ENCODE results near the gene COPG1. TPM values are rescaled to one million over a fixed set of nuclear protein-coding genes. Genes with fewer than 3 reads are reported as not detected.
A peak's percentile ranks its signal among the peaks of the same experiment; 100 is the strongest.

Gene COPG1
- total and polyA plus RNA-seq, 4 experiments from 2014 or later: 67.4 to 147 (median 129) TPM

DNA sequence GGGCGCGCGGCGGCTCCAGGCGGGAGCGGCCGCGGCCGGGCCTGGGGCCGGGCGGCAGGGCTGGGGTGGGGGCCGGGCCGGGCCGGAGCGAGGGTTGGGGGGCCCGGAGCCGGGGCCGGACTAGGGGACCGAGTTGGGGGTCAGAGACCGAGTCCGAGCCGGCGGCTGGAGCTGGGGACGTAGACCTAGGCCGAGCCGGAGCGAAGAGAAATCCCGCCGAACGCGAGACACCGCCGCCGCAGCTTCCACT is 66.5 kb downstream of the COPG1 start:
- Histone ChIP-seq H3K9me3 (ENCODE audit: control insufficient read depth in 1 of 2, low read length in 2 of 2) (no peaks in the 10 kb centered on the region), H3K4me3 (ENCODE audit: low read length in 2 of 2) (peak overlapping the region in 1 of 2 donors; percentile 86), H3K27ac (ENCODE audit: low read depth, low read length) (peak overlapping the region; percentile 74), H3K27me3 (ENCODE audit: insufficient read depth, low read length) (no peaks in the 10 kb centered on the region), H3K36me3 (ENCODE audit: insufficient read depth, low read length) (no peaks in the 10 kb centered on the region), H3K4me1 (ENCODE audit: insufficient read depth, low read length) (peaks cover 37% of the 10 kb centered on the region)
- Mint-ChIP-seq H3K4me1 (peaks cover 13 to 32% (median 19%) of the 10 kb centered on the region in 4 donors), H3K27me3 (no peaks in the 10 kb centered on the region), H3K9me3 (peaks cover 0 to 2% (median 0%) of the 10 kb centered on the region in 8 donors), H3K4me3 (peak overlapping the region; percentile 79 to 96 (median 89)), H3K36me3 (peaks cover 0 to 4% of the 10 kb centered on the region in 2 donors), H3K27ac (peak overlapping the region; percentile 46 to 92 (median 87))
- DNase-seq: no peak
- CTCF ChIA-PET (ENCODE audit: partially characterized antibody): interaction anchor here (0.8 to 2.7 kb wide), 34 partner anchors 9 to 698 kb away, joined by 3 to 22 read pairs (median 4); partner anchors contain the start of genes ACAD9, COPG1 and HMCES
- intact Hi-C loops (cut with micrococcal nuclease): loop anchor here (1.0 to 5.0 kb wide), 5 partner anchors 38 to 345 kb away; partner anchors contain the start of genes CNBP, COPG1, HMCES and IFT122
- POLR2A ChIA-PET (ENCODE audit: partially characterized antibody): interaction anchor here (0.7 to 9.8 kb wide), 50 partner anchors 11 to 1578 kb away, joined by 3 to 315 read pairs (median 8); partner anchors contain the start of genes ACAD9, ATP2C1, CFAP92 and CNBP

DNA sequence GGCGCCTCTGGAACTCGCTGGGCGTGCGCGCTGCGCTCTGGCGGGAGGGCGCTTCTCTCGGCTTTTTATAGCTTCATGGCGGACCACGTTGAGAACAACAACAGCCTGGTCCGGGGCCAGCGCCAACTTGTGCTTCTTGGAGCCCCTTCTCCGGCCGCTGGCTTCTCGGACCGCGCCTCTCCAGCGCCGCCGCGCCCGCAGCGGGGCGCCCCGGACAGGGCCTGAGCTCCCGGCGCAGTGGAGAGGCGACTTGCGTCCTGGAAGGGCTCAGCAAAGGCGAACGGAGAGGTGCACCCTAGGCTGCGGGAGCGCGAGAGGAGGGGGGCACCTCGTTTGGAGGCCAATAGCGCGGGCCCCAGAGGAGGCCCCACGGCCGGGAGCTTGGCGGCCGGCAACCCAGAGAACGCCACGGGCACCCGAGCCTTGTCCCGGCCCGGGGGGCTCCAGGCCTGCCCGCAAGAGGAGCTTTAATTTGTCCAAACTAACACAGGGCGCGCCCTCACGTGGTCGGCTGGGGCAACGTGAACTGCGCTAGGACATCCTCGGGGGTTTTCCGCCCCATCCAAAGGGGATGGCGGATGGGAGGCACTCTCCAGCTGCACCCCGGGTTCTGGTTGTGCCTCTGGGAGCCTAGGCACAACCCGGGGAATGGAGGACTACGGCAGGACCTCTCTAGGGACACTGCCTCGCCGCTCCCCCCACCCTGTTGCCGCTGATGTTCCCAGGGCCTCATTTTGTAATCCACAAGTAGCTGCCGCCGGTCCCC is 67.0 kb downstream of the COPG1 start:
- peaks cover 0 to 2% (median 0%) of the 10 kb centered on the region in 8 donors for H3K9me3 Mint-ChIP-seq
- DNase-seq: peak; percentile 82 to 89 (median 85)
- H3K27me3 Mint-ChIP-seq: no peaks in the 10 kb centered on the region
- peak overlapping the region; percentile 74 for H3K27ac ChIP-seq (ENCODE audit: low read depth, low read length)
- no peaks in the 10 kb centered on the region for H3K36me3 ChIP-seq (ENCODE audit: insufficient read depth, low read length)
- H3K4me3 ChIP-seq (ENCODE audit: low read length in 2 of 2): peak overlapping the region; percentile 81 to 86
- CTCF ChIA-PET (ENCODE audit: partially characterized antibody): interaction anchor here (0.5 to 2.7 kb wide), 37 partner anchors 10 to 699 kb away, joined by 3 to 22 read pairs (median 4); partner anchors contain the start of genes ACAD9, COPG1 and HMCES
- no peaks in the 10 kb centered on the region for H3K27me3 ChIP-seq (ENCODE audit: insufficient read depth, low read length)
- no peaks in the 10 kb centered on the region for H3K9me3 ChIP-seq (ENCODE audit: control insufficient read depth in 1 of 2, low read length in 2 of 2)
- peaks cover 13 to 30% (median 19%) of the 10 kb centered on the region in 4 donors for H3K4me1 Mint-ChIP-seq
- intact Hi-C loops (cut with micrococcal nuclease): loop anchor here (1.0 to 5.0 kb wide), 3 partner anchors 38 to 346 kb away; partner anchors contain the start of genes CNBP and HMCES
- H3K4me3 Mint-ChIP-seq: peak overlapping the region; percentile 79 to 96 (median 89)
- H3K27ac Mint-ChIP-seq: peak overlapping the region; percentile 70 to 92 (median 87)
- POLR2A ChIA-PET (ENCODE audit: partially characterized antibody): interaction anchor here (0.7 to 9.8 kb wide), 50 partner anchors 12 to 1193 kb away, joined by 3 to 315 read pairs (median 8); partner anchors contain the start of genes ACAD9, CFAP92, CNBP and COPG1
- H3K36me3 Mint-ChIP-seq: peaks cover 0 to 4% of the 10 kb centered on the region in 2 donors
- H3K4me1 ChIP-seq (ENCODE audit: insufficient read depth, low read length): peaks cover 37% of the 10 kb centered on the region

DNA sequence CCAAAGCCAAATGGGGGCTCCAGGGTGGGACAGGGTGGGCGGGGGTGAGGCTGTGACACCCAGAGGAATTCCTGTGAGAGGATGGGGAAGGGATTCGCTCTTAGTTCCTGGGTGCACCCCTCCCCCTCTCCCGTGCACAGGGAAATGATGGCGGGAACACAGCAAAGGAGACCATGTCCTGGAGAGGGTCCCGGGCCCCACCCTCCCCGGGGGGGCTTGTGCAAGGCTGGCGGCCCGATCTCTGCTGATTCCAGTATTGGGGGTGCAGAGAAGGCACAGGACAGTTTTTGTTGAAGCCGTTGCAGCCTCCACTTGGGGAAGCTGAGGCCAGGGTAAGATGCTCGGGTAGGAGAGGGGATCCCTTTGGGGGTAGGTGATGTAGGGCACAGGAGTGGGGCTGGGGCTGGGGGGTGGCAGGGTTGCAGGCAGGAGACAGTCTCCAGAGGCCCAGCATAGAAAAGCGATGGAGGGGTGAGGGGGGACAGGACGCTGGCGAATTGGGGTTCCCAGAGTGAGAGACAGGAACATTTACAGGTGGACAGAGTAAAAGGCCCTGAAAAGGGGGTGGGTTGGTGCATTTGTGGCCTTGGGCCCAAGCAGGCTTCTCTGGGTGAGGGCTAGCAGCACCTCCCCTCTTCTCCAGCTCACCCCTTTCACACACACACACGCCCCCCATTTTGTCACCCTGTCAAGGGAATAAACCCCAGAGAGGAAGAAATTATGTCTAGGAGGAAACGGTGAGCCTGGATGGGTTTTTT is 67.8 kb downstream of the COPG1 start:
- Mint-ChIP-seq H3K4me1 (peaks cover 10 to 23% (median 18%) of the 10 kb centered on the region in 4 donors), H3K27me3 (no peaks in the 10 kb centered on the region), H3K9me3 (peaks cover 0 to 2% (median 0%) of the 10 kb centered on the region in 8 donors), H3K36me3 (peaks cover 0 to 4% of the 10 kb centered on the region in 2 donors), H3K27ac (peak overlapping the region in 3 of 7 donors; percentile 41 to 70 (median 68)), H3K4me3 (peak overlapping the region in 7 of 8 donors; percentile 21 to 89 (median 82))
- Histone ChIP-seq H3K4me1 (ENCODE audit: insufficient read depth, low read length) (peaks cover 33% of the 10 kb centered on the region), H3K4me3 (ENCODE audit: low read length in 2 of 2) (peak overlapping the region; percentile 81 to 86), H3K36me3 (ENCODE audit: insufficient read depth, low read length) (no peaks in the 10 kb centered on the region), H3K9me3 (ENCODE audit: control insufficient read depth in 1 of 2, low read length in 2 of 2) (no peaks in the 10 kb centered on the region), H3K27ac (ENCODE audit: low read depth, low read length) (peak overlapping the region; percentile 74), H3K27me3 (ENCODE audit: insufficient read depth, low read length) (no peaks in the 10 kb centered on the region)
- POLR2A ChIA-PET (ENCODE audit: partially characterized antibody): interaction anchor here (1.0 to 9.8 kb wide), 38 partner anchors 11 to 1193 kb away, joined by 3 to 315 read pairs (median 9); partner anchors contain the start of genes ACAD9, CFAP92, CNBP and COPG1
- CTCF ChIA-PET (ENCODE audit: partially characterized antibody): interaction anchor here (0.5 to 2.7 kb wide), 28 partner anchors 9 to 438 kb away, joined by 3 to 22 read pairs (median 6); partner anchors contain the start of genes ACAD9, COPG1 and HMCES
- intact Hi-C loops (cut with micrococcal nuclease): loop anchor here (2.0 to 5.0 kb wide), 2 partner anchors 135 to 346 kb away; partner anchors contain the start of gene CNBP
- peak in 1 of 5 donors; percentile 29 for DNase-seq

DNA sequence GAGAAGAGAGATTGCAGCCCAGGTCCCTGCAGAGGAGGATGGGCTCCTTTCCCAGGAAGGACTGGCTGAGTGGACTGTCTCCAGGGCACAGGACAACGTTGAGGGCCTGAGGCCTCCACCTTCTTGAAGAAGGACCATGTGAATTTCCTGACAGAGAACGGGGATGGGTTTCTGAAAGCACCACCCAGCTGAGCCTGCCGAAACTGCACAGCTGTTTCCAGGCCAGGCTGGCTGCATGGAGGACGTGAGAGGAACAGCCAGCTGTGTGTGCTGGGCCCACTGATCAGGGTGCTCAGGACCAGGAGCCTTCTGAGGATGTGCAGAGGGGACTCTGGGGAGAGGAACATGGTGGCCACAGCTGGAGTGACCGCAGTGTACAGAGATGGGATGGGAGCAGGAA is 68.4 kb downstream of the COPG1 start:
- H3K36me3 Mint-ChIP-seq: peaks cover 0 to 4% of the 10 kb centered on the region in 2 donors
- Histone ChIP-seq H3K4me1 (ENCODE audit: insufficient read depth, low read length) (peaks cover 27% of the 10 kb centered on the region), H3K27ac (ENCODE audit: low read depth, low read length) (no peak overlapping the region), H3K36me3 (ENCODE audit: insufficient read depth, low read length) (no peaks in the 10 kb centered on the region), H3K4me3 (ENCODE audit: low read length in 2 of 2) (no peak overlapping the region), H3K27me3 (ENCODE audit: insufficient read depth, low read length) (no peaks in the 10 kb centered on the region), H3K9me3 (ENCODE audit: control insufficient read depth in 1 of 2, low read length in 2 of 2) (no peaks in the 10 kb centered on the region)
- peak overlapping the region in 3 of 8 donors; percentile 6 to 32 (median 12) for H3K4me3 Mint-ChIP-seq
- peaks cover 10 to 17% (median 14%) of the 10 kb centered on the region in 4 donors for H3K4me1 Mint-ChIP-seq
- H3K27me3 Mint-ChIP-seq: no peaks in the 10 kb centered on the region
- H3K9me3 Mint-ChIP-seq: peaks cover 0 to 2% (median 0%) of the 10 kb centered on the region in 8 donors
- ChIA-PET POLR2A (ENCODE audit: partially characterized antibody) (interaction anchor here (6.5 to 9.8 kb wide), 2 partner anchors 13 to 37 kb away, joined by 83 to 315 read pairs; partner anchors contain the start of gene HMCES), CTCF (ENCODE audit: partially characterized antibody) (interaction anchor here (0.8 kb wide), 1 partner anchor 34 kb away, joined by 3 read pairs; no protein-coding TSS in a partner anchor)
- H3K27ac Mint-ChIP-seq: peak overlapping the region in 2 of 7 donors; percentile 42 to 43
- intact Hi-C loops (cut with micrococcal nuclease): loop anchor here (2.0 to 5.0 kb wide), 2 partner anchors 136 to 347 kb away; partner anchors contain the start of gene CNBP
- DNase-seq: peak in 1 of 5 donors; percentile 9

DNA sequence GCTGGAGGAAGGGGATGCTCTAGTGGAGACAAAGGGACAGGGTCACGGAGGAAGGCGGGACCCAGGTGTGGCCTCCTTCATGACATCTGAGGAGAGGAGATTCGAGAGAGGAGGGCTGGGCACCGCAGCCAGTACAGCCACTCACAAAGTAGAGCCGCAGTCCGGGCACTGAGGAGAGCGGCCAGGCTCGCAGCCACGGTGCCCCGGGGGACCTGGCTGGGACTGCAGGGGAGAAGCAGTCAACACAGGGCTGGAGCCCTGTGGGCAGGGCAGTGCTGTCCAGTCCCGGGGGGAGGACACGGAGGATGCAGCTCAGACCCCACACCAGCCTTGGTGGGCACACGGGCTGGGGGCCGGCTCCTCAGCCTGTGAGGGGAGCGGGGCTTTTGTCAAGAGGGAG is 69.5 kb downstream of the COPG1 start:
- DNase-seq: peak in 1 of 5 donors; percentile 29
- Histone ChIP-seq H3K9me3 (ENCODE audit: control insufficient read depth in 1 of 2, low read length in 2 of 2) (no peaks in the 10 kb centered on the region), H3K4me3 (ENCODE audit: low read length in 2 of 2) (no peak overlapping the region), H3K27ac (ENCODE audit: low read depth, low read length) (no peak overlapping the region), H3K36me3 (ENCODE audit: insufficient read depth, low read length) (no peaks in the 10 kb centered on the region), H3K4me1 (ENCODE audit: insufficient read depth, low read length) (peaks cover 16% of the 10 kb centered on the region), H3K27me3 (ENCODE audit: insufficient read depth, low read length) (no peaks in the 10 kb centered on the region)
- Mint-ChIP-seq H3K36me3 (peaks cover 0 to 4% of the 10 kb centered on the region in 2 donors), H3K4me3 (no peak overlapping the region), H3K27ac (peak overlapping the region in 1 of 7 donors; percentile 13), H3K4me1 (peaks cover 3 to 7% (median 6%) of the 10 kb centered on the region in 4 donors), H3K27me3 (no peaks in the 10 kb centered on the region), H3K9me3 (peaks cover 0 to 2% (median 0%) of the 10 kb centered on the region in 8 donors)
- intact Hi-C loops (cut with micrococcal nuclease): loop anchor here (5.0 kb wide), 1 partner anchor 137 kb away; the partner anchor contains the start of gene CNBP
- POLR2A ChIA-PET (ENCODE audit: partially characterized antibody): interaction anchor here (9.8 kb wide), 1 partner anchor 38 kb away, joined by 315 read pairs; the partner anchor contains the start of gene HMCES
- CTCF ChIA-PET (ENCODE audit: partially characterized antibody): interaction anchor here (0.8 kb wide), 1 partner anchor 36 kb away, joined by 3 read pairs; no protein-coding TSS in a partner anchor

DNA sequence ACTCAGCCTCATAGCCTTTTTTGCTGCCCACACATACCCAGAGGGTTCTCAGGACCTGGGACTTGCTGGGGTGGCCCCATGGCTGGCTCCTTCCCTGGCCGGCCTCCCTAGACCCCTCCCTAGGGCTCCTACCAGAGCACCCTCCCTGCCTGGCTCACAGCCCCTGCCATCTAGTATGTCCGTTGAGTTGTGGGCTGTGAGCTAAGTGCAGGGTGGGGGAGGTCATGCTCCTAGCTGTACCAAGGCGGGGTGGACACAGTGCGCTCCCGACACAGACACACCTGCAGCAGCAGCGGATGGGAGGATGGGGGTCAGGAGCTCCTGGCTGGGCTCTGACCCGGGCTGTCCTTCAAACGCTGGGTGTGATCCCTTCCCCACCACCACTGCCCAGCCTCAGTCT is 70.9 kb downstream of the COPG1 start:
- intact Hi-C loops (cut with micrococcal nuclease): no loop called here
- Histone ChIP-seq H3K27me3 (ENCODE audit: insufficient read depth, low read length) (no peaks in the 10 kb centered on the region), H3K4me3 (ENCODE audit: low read length in 2 of 2) (no peak overlapping the region), H3K4me1 (ENCODE audit: insufficient read depth, low read length) (peaks cover 8% of the 10 kb centered on the region), H3K36me3 (ENCODE audit: insufficient read depth, low read length) (no peaks in the 10 kb centered on the region), H3K27ac (ENCODE audit: low read depth, low read length) (no peak overlapping the region), H3K9me3 (ENCODE audit: control insufficient read depth in 1 of 2, low read length in 2 of 2) (no peaks in the 10 kb centered on the region)
- ChIA-PET POLR2A (ENCODE audit: partially characterized antibody) (no interaction called here), CTCF (ENCODE audit: partially characterized antibody) (interaction anchor here (1.5 kb wide), 1 partner anchor 18 kb away, joined by 3 read pairs; no protein-coding TSS in a partner anchor)
- peak overlapping the region in 1 of 7 donors; percentile 77 for H3K27ac Mint-ChIP-seq
- peaks cover 0 to 2% (median 0%) of the 10 kb centered on the region in 8 donors for H3K9me3 Mint-ChIP-seq
- no peaks in the 10 kb centered on the region for H3K27me3 Mint-ChIP-seq
- H3K4me3 Mint-ChIP-seq: peak overlapping the region in 1 of 8 donors; percentile 12
- DNase-seq: no peak
- H3K36me3 Mint-ChIP-seq: peaks cover 0 to 4% of the 10 kb centered on the region in 2 donors
- H3K4me1 Mint-ChIP-seq: no peaks in the 10 kb centered on the region
